Erythroblast (primary cell): ENCODE measurements around the gene CSMD2.

Source experiments
- DNase-seq, 2 experiments: peaks; one replicate each; lab custom pipeline; 2025; lab: John Stamatoyannopoulos, UW
- GATA1 ChIP-seq: IDR thresholded peaks from 2 replicates; pipeline ENCODE4 v1.6.1; 2011; ENCODE audit warnings: low read depth, mild to moderate bottlenecking, control low read depth, low read length, moderate library complexity
- POLR2A ChIP-seq: IDR thresholded peaks from 2 replicates; pipeline ENCODE4 v1.6.1; 2011; ENCODE audit warnings: mild to moderate bottlenecking, low read length

CSMD2 gene

DNA sequence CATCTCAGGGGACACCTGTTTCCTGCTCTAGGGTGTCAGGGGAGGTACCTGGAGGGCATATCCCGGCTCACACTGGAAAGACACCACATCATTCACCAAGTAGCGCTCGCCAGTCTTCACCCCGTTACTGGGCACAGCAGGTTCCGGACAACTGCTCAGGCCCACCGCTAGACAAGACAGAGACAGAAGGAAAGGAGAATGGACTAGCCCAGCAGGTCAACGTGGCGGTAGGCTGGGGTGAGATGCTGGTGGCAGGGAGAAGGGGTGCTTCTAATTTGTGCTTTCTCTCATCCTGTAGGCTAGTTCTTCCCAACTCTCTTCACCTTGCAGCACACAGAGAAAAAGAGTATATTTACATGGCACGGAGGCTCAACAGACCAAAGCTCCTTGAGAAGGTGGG is 547.6 kb downstream of the CSMD2 start:
- TF ChIP-seq GATA1 (no peak), POLR2A (no peak)
- no peak for DNase-seq

DNA sequence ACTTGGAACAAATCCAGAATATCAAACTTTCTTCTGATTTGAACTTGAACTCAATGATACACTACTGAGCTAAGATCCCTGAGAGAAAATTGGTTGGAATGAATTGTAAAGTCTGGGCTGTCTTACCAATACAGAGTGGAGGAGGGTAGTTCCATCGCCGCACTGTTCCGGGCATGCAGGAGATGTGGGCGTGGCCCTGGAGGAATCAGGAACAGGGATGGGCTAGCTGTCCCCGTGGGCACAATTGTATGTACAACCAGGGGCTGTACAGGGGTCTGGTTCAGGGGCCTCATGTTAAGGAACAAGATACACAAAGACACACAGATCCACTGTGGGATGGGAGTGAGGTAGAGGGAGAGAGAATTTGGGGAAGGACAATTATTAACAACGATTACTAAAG is 548.2 kb downstream of the CSMD2 start:
- no peak for DNase-seq
- no peak for TF ChIP-seq POLR2A
- no peak for TF ChIP-seq GATA1

DNA sequence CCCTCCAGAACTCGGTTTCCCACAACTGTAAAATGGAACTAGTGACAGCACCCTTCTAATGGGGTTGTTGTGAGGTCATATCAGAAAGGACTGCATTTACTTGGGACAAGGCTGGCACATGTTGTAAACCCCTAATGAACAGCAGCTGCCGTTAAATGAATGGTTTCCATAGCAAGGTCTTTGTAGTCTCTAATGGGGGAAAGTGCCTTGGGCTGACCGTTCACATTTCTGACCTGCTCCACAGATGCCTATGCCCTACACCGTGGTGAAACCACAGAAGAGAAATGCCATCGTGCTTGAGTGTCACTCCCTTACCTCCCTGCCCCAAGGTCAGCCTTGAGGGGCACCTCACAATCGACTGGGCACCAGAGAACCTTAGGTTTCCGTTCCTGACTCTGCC is 549.5 kb downstream of the CSMD2 start:
- TF ChIP-seq POLR2A (no peak), GATA1 (no peak)
- no peak for DNase-seq

DNA sequence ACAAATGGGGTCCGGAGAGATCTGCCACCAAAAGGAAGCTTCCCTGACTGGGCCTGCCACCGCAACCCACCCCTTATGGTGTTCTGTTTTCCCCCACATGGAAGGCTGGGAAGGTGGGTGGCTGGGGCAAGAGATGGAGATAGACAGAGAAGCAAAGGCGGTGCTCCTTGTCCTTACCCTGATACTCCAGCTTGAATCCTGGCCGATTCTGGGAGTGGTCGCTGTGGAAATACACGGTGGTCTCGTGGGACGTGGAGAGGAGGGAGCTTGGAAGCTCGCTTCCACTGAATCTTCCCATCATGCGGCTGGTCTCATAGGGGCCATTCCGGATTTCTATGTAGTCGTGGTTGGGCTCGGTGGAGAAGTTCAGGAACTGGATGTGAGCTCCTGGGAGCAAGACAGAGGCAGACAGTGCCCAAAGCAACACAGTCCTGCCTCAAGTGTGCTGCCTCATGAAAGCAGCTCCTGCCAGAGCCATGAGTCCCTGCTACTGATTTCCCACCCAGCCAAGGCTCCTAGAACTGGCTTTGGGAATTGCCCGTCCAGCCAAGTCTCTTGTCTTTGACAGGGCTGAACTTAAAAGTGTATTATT is 554.1 kb downstream of the CSMD2 start:
- no peak for DNase-seq
- TF ChIP-seq POLR2A (no peak), GATA1 (no peak)

DNA sequence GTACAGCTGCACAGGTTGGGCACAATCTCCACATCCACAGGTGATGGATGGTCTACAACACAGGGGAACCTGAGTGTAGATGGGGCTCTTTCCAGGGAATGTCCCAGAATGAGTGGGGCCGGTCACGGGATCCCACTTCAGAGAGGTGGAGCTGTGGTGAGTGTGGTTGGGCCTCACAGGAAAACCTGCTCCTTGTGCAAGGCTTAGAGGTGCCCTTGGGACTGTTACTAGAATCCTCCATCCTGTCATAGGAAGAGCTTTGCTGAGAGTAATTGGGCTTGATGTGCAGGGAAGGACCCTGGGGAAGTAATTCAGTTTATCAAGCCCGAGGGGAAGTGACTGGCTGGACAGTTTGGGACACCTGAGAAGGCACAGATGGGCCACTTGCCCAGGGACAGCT is 554.6 kb downstream of the CSMD2 start:
- TF ChIP-seq POLR2A (no peak), GATA1 (no peak)
- DNase-seq = no peak

DNA sequence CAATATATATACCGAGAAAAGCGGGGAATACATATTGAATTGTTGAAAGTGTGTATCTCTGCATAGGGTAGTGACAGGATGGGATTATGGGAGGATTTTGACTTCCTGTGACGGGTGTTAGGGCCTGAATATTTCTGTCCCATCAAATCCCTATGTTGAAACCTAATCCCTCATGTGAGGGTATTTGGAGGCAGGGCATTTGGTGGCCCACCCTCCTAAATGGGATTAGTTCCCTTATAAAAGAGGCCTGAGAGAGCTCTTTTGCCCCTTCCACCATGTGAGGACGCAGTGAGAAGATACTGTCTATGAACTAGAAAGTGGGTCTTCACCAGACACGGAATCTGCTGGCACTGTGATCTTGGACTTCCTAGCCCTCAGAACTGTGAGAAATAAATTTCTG is 555.3 kb downstream of the CSMD2 start:
- DNase-seq = no peak
- TF ChIP-seq POLR2A (no peak), GATA1 (no peak)

DNA sequence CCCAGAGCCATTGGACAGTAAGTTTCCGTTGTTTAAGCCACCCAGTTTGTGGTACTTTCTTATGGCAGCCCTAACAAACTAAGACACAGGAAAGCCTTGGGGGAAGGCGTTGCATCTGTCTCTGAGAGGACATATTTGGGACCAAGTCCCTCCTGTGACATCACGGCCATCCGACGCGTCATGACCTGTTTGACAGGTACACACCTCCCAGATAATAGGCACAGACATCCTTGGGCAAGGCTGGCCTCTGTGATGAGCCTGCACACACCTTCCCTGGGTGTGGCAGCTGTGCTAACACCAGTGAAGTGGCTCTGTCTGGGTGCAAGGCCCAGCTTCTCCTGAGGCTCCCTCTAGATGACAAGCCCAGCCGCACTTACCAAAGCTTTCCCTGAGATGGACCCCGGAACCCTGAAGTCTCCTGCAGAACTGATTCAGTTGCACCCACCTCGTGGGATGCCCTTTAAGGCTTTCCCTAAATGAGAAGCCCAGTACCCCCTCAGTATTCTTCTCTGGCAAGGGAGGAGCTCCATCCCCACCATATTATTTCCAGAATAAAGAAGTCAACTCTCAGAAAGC is 556.1 kb downstream of the CSMD2 start:
- DNase-seq = no peak
- TF ChIP-seq GATA1 (no peak), POLR2A (no peak)

DNA sequence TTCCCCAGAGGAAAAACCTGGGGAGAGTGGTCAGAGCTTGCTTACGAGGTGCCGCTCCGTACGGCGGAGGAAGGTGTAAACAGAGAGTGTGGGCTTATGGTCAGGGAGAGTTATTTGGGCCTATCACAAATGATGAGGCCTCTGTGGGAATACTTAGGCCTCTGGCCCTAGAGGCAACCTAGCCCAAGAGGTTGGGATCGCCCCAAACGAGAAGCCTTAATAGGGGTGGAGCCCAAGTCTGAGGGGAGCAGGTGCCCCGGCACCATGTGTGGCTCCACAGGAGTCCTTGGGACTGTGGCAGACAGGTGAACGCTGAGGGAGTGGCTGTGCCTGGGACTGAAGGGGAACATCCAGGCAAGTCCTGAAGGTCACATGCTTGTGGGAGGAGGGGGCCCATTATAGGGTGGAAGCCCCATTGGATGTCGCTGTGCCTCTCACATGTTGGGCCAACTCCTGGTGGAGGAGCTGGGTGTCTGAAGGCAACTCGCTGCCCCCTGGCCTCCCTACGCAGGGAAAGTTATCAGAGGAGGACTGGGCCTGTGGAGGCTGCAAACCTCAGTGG is 557.5 kb downstream of the CSMD2 start:
- DNase-seq = no peak
- TF ChIP-seq GATA1 = no peak
- no peak for TF ChIP-seq POLR2A

DNA sequence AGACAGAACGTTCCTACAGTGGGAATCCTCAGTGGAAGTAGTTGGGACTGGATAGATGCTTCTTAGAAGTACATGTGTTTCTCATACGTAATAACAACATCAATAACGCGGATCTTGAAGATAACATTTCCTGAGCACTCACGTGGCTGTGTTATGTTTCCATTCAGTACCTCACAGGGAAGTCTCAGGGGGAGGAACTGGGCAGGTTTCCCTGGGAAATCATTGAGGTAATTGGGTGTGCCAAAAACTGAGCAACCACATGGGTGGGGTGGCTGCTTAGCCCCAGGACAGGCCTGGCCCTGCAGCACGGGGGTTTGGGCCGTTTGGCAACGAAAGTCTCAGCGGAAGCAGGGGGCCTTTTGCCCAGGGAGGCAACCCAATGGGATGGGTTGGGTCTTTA is 558.8 kb downstream of the CSMD2 start:
- DNase-seq = no peak
- TF ChIP-seq GATA1 = no peak

DNA sequence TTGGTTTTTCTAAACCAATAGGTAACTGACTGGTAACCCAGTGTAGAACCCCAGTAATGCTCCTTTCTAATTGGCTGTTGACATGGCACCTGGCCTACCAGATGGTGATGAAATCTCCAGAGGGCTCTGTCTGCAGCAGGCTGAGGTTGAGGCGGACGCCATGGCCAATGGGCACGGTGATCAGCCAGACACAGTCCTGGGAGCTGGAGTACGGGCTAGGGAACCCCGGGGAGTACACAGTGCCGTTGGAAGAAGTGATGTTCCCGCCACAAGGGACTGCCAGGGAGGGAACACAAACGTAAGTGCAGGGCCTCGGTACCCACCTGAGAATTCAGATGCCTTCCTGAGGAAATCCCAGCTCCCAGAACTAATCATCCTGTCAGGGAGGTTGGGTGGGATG is 562.8 kb downstream of the CSMD2 start:
- DNase-seq = no peak
- no peak for TF ChIP-seq GATA1
- TF ChIP-seq POLR2A = no peak

DNA sequence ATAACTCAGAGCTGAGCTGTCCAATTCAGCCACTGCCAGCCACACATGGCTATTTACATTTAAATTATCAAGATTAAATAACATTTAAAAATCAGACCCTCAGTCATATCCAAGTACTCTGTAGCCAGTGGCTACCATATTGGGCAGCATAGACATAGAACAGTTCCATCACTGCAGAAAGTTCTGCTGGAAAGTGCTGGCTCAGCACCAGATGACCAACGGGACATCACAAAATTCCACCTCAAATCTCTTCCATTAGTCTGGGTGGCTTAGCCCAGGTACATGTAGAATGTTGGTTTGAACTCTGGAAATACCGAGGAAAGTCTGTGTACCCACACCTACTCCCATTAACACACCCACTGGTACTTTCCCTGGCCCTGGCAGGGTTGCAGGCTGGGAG is 563.3 kb downstream of the CSMD2 start:
- no peak for TF ChIP-seq POLR2A
- TF ChIP-seq GATA1 = no peak
- no peak for DNase-seq

DNA sequence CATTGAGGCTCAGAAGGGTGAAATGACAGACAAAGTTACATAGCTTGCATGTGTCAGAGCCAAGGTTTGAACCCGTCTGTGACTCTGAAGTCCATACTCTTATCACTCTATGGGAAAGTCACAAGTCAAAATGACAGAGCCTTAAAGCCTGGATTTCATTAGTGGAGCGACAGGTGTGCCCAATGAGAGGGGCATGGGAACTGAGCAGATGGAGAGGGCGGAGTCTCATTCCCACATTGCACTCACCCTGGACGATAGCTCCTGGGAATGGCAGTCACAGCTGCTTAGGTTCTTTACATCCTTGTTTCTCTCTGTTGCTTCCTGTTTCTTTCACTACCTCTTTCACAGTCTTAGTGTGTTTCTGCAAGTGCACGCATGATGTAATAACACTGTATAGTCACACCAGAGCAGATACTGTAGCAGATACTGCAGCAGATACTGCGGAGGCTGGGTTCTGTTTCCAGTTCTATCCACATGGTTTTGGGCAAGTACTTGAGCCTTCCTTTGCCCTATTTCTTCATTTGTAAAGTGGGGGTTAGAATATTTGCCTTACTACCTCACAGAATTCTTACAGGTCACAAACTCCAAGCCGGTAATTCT is 565.4 kb downstream of the CSMD2 start:
- DNase-seq = no peak
- TF ChIP-seq POLR2A (no peak), GATA1 (no peak)

DNA sequence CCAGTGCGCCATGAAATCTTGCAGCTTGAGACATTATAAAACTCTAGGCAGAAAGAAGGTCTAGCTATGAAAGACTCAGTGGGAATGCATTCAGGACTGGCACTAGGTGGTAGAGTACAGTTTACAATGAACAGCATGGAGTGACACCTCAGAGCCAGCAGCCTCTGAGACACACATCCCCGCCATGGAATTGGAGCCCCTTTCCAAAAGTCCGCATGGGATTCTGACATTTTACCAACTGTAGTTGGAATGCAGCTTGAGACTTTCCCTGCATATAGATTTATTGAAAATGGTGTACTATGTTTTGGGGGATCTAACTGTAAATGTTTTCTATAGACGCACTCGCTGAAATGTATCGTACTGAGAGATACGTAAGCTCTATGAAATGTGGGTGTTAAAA is 576.3 kb downstream of the CSMD2 start:
- DNase-seq = no peak
- no peak for TF ChIP-seq POLR2A
- no peak for TF ChIP-seq GATA1

DNA sequence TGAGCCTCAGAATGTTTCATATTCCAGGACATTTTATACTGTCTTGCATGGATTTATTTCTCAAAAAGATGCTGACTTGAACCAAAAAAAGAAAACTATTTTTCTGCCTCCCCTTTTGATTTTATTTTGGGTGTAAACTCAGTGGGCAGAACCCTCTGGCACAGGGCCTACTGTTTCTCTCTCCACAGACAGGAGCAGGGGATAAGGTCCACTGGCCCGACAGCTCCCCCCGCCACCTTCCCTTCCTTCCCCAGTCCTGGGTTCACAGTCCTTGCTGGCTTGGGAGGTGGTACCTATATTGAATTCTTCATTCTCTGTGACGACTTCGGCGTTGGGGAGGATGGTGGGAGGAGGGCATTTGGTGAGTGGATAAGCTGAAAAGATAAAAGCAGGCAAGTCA is 578.2 kb downstream of the CSMD2 start:
- DNase-seq = no peak
- no peak for TF ChIP-seq POLR2A
- no peak for TF ChIP-seq GATA1

DNA sequence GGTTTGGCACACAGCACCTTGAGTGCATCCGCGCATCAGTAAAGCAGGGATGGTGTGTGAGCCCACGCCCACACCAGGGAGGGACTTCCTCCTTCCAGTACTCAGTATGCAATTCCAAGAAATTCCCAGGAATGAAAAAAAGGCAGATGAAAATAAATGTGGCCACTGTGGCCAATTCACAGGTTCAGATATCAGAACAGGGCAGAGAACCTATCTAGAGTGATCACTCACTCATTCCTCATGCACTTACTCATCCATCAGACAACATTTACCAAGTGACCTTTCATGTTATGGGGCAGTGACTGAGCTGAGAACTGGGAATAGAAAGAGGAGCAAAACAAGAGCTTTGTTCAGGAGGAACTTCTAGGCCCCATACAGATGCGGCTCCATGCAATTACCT is 578.9 kb downstream of the CSMD2 start:
- no peak for DNase-seq
- TF ChIP-seq POLR2A = no peak
- TF ChIP-seq GATA1 = no peak

DNA sequence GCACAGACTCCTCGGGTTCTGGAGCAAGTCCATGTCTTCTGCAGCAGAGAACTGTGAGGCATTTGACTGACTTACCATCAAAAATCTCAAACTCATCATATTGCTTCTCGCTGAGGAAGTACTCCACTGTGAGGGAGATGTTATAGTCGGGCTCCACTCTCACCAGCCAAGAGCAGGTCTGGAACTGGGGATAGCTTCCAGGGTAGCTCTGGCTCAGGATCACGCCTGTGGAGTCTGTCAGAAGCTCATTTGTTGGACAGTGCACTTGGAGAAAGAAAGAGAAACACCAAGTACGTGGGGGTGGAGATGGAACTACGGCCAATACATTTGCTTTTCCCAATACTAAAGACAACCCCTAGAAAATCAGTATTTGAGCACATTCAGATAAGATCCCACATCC is 581.5 kb downstream of the CSMD2 start:
- no peak for TF ChIP-seq POLR2A
- no peak for TF ChIP-seq GATA1
- no peak for DNase-seq
